PC-9 (cell line): ENCODE data around the gene CDYL2.

Experiments used
- EZH2 ChIP-seq: fragments of 200-600 bp; sonication (generic); IDR thresholded peaks from 2 replicates; pipeline ENCODE4 v1.8.0; 2017; ENCODE audit warnings: antibody characterized with exemption, low read depth
- TF ChIP-seq, protein P1 (sequence below): fragments of 200-600 bp; sonication (generic); conservative IDR thresholded peaks from 2 replicates; pipeline ENCODE4 v1.6.1; 2017; ENCODE audit warnings: mixed run types, antibody characterized with exemption, mild to moderate bottlenecking, moderate library complexity

DNA sequence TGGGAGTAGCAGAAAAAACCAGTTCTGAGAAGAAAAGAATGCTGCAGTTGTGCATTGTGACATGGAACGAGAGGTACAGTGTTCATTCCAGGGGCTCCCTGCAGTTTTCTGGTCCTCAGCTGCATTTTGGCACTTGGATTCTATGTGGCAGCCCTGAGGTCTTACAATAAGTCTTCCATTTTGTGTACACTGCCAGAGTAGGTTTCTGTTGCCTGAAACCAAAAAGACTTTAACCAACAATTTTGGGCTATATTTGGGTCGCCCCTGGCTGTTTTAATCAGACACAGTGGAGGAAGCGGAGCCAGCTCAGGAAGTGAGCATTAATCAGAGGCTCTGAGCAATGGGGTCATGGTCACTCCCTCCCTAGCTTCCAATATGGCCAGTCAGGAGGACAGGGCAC, 247.9 kb downstream of the CDYL2 start:
- TF ChIP-seq, protein P1, sequence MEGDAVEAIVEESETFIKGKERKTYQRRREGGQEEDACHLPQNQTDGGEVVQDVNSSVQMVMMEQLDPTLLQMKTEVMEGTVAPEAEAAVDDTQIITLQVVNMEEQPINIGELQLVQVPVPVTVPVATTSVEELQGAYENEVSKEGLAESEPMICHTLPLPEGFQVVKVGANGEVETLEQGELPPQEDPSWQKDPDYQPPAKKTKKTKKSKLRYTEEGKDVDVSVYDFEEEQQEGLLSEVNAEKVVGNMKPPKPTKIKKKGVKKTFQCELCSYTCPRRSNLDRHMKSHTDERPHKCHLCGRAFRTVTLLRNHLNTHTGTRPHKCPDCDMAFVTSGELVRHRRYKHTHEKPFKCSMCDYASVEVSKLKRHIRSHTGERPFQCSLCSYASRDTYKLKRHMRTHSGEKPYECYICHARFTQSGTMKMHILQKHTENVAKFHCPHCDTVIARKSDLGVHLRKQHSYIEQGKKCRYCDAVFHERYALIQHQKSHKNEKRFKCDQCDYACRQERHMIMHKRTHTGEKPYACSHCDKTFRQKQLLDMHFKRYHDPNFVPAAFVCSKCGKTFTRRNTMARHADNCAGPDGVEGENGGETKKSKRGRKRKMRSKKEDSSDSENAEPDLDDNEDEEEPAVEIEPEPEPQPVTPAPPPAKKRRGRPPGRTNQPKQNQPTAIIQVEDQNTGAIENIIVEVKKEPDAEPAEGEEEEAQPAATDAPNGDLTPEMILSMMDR, result no peak
- no peak for TF ChIP-seq EZH2
